Stomach smooth muscle (tissue), 2 donors: ENCODE data around the gene REEP3.

ENCODE experiments used
- H3K27ac ChIP-seq: one replicate; pipeline ENCODE4 v1.7.0; 2013; ENCODE audit warnings: mild to moderate bottlenecking, low read length, inconsistent platforms
- H3K27me3 ChIP-seq, 2 donors: one replicate each; pipeline ENCODE4 v1.7.0; 2013; ENCODE audit warnings: low read length in 2 of 2; ENCODE audit not compliant: insufficient read depth in 2 of 2, control insufficient read depth in 1 of 2
- H3K36me3 ChIP-seq, 2 donors: one replicate each; pipeline ENCODE4 v1.7.0; 2013; ENCODE audit warnings: low read length in 2 of 2; ENCODE audit not compliant: control insufficient read depth in 2 of 2, insufficient read depth in 2 of 2
- H3K4me1 ChIP-seq: one replicate; pipeline ENCODE4 v1.7.0; 2013; ENCODE audit warnings: low read length; ENCODE audit not compliant: control insufficient read depth, insufficient read depth
- H3K4me3 ChIP-seq, 2 donors: one replicate each; pipeline ENCODE4 v1.7.0; 2013; ENCODE audit warnings: low read length in 2 of 2
- H3K9ac ChIP-seq, 2 donors: one replicate each; pipeline ENCODE4 v1.7.0; 2013; ENCODE audit warnings: low read length in 2 of 2, mild to moderate bottlenecking in 1 of 2
- H3K9me3 ChIP-seq, 2 donors: one replicate each; pipeline ENCODE4 v1.7.0; 2013; ENCODE audit warnings: low read length in 2 of 2; ENCODE audit not compliant: control insufficient read depth in 2 of 2
- donor health status: healthy.
- donor health status: Pancreatic carcinoma.

Gene REEP3

DNA sequence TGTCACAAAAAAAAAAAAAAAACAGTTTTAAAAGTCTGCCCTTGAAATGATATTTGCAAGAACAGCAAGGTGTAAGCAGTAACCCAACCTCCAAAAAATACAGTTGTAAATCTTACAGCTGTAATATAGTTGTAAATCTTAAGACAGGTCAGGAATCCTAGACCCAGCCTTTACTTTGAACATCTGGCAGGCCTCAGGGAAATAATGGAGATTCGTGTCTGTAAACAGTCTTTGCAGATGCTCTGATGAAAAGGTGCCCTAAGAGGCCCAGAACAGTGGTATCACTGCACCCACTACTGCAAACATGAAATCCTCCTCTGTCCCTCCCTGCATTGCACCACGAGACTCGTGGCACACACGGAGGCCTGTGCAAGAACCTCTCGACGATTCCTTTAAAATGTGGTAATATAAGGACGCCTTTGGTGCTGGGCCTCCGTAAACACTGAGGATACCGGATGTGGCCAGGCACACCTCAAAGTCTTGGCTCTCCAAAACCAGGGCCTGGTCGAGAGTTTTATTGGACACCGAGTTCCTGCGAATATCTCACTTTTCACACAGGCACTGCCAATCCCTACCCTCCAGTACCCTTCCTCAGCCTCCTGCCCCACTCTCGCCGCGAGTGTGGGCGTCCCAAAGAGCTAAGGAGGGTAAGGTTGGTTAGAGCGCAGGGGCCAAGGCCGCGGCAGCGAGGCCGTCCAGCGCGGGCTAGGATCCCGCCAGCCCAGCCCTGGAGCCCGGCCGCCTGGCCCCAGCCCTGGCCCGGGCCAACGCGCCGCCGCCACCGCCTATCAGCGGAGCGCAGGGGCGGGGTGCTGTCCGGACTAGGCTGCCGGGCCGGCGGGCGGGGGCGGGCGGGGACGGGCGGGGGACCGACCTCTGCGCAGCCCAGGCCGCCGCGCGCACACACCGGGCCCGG lies at the start of gene REEP3:
Gene REEP3 (plus strand): TSS at position 902 of the 916 bp plus-strand sequence. CDS start 145 bp downstream, outside the sequence.
- H3K4me1 ChIP-seq: peaks cover 26% of the 10 kb centered on the region
- H3K27me3 ChIP-seq: no peaks in the 10 kb centered on the region

DNA sequence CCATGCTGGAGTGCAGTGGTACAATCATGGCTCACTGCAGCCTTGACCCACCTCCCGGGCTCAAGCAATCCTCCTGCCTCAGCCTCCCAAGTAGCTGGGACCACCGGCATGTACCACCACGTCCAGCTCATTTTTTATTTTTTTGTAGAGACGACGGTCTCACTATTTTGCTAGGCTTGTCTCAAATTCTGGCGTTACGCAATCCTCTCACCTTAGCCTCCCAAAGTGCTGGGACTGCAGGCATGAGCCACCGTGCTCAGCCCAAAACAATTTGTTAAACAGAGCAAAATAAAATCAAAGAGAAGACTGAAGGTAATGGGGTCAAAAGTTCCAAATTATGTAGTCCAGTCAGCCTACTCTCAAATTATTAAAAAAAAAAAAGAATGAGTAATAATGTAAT lies 46.7 kb upstream of the REEP3 start:
- Histone ChIP-seq H3K4me3 (no peak overlapping the region), H3K27ac (no peak overlapping the region), H3K36me3 (no peaks in the 10 kb centered on the region), H3K4me1 (no peaks in the 10 kb centered on the region), H3K9ac (no peak overlapping the region), H3K27me3 (no peaks in the 10 kb centered on the region), H3K9me3 (no peaks in the 10 kb centered on the region)

More for the DNA sequence above, at the start of gene REEP3:
- peak within 1 kb of the TSS; percentile 92 to 97 for H3K9ac ChIP-seq
- H3K9me3 ChIP-seq: no peaks in the 10 kb centered on the region
- H3K36me3 ChIP-seq: no peaks in the 10 kb centered on the region
- H3K4me3 ChIP-seq: peak within 1 kb of the TSS; percentile 86 to 97
- H3K27ac ChIP-seq: peak within 1 kb of the TSS; percentile 89

- Histone ChIP-seq H3K27me3 (no peaks in the 10 kb centered on the region), H3K36me3 (no peaks in the 10 kb centered on the region), H3K9me3 (no peaks in the 10 kb centered on the region), H3K27ac (no peak overlapping the region), H3K4me1 (no peaks in the 10 kb centered on the region), H3K4me3 (no peak overlapping the region), H3K9ac (no peak overlapping the region)
These were observed 43.3 kb upstream of the REEP3 start for GRCh38 chr10:63477927-63478326.

DNA sequence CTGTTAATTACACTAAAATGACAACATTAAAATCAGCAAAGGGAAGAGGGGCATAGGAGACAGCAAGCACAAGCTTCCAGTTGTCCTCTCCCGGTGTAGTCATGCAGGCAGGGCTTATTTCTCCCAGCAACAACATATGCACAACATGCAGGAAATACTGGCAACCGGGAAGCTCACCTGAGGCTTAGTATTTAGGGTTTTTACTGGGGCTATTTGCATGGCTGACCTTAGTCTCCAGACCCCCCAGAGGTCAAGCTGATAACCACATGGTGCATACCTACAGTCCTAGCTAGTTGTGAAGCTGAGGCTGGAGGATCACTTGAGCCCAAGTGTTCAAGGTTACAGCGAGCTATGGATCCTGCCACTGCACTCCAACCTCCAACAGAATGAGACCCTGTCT lies 42.6 kb upstream of the REEP3 start:
- Histone ChIP-seq H3K4me3 (no peak overlapping the region), H3K9ac (no peak overlapping the region), H3K9me3 (no peaks in the 10 kb centered on the region), H3K4me1 (no peaks in the 10 kb centered on the region), H3K27me3 (no peaks in the 10 kb centered on the region), H3K36me3 (no peaks in the 10 kb centered on the region), H3K27ac (no peak overlapping the region)

DNA sequence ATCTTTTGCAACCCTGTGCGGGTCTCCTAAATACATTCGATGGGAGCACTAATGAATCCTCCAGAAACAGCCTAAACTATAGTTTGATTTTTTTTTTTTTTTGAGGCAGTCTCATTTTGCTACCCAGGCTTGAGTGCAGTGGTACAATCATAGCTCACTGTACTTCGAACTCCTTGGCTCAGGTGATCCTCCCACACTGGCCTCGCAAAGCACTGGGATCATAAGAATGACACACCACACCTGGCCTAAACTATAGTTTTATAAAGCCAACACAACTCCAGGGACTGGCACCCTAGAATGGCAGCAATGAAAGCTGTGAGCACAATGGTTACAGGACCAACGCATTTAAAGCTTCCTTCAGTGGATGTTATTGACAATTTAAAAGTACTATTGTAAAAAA lies 41.0 kb upstream of the REEP3 start:
- Histone ChIP-seq H3K9me3 (no peaks in the 10 kb centered on the region), H3K27me3 (no peaks in the 10 kb centered on the region), H3K9ac (no peak overlapping the region), H3K4me1 (peaks cover under 1% of the 10 kb centered on the region), H3K36me3 (no peaks in the 10 kb centered on the region), H3K27ac (no peak overlapping the region), H3K4me3 (no peak overlapping the region)

DNA sequence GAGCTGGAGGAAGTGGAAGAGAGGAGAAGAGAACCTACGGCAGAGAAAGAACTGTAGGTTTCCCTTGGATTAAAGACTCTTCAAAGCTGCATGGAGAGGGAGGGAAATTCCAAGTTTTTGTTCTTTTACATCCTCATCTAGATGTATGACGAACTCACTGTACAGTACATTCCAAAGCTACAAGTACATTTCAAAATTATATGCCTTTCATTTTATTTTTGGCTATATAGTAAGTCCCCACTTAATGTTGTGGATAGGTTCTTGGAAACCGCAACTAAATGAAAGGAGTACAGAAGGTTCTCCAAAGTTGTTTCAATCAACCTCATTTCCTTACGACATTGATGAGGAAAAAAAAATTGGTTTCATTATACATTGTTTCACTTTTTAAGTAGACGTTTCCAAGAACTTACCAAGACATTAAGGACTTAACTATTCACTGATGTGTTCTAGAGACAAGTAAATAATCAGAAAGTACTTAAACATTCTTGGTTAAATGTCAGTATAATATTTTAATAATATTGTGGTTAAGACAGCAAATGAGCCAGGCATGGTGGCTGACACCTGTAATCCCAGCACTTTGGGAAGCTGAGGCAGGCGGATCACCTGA lies 39.3 kb upstream of the REEP3 start:
- Histone ChIP-seq H3K4me1 (peaks cover 4% of the 10 kb centered on the region), H3K27me3 (no peaks in the 10 kb centered on the region), H3K9me3 (no peaks in the 10 kb centered on the region), H3K4me3 (no peak overlapping the region), H3K27ac (no peak overlapping the region), H3K36me3 (no peaks in the 10 kb centered on the region), H3K9ac (no peak overlapping the region)

DNA sequence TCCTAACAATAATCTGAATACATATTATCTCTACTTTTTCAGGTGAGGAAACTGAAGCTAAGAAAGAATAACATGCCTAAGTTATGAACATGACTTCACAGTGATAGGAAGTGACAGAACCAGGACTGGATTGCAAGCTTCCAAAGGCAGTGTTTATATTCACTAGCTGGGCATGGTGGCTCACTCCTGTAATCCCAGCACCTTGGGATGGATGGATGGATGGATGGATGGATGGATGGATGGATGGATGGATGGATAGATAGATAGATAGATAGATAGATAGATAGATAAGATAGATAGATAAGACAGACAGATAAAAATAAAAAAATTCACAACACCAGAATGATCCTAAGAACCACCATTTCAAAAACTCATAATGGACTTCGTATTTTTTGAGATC lies 37.2 kb upstream of the REEP3 start:
- Histone ChIP-seq H3K27me3 (no peaks in the 10 kb centered on the region), H3K9me3 (no peaks in the 10 kb centered on the region), H3K36me3 (no peaks in the 10 kb centered on the region)

DNA sequence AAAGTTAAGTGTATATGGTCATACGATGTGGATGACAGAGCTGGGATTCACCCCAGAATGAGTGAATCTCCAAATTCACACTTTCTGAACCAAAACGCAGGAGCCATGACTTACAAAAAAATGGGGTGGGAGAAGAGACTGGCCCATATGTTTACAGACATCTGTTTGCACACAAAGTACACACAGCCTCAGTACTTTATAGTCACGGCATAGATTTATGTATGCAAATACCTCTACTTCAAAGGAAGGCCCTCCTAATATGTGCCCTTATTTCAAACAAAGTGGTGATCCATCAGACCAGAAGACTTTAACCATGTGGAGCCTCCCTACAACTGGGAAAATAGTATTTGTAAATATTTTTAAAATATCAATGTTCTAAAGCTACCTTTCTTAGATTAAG lies 33.2 kb upstream of the REEP3 start:
- H3K9ac ChIP-seq: no peak overlapping the region
- H3K4me3 ChIP-seq: no peak overlapping the region
- H3K9me3 ChIP-seq: no peaks in the 10 kb centered on the region
- H3K36me3 ChIP-seq: no peaks in the 10 kb centered on the region
- no peaks in the 10 kb centered on the region for H3K27me3 ChIP-seq
- no peak overlapping the region for H3K27ac ChIP-seq
- H3K4me1 ChIP-seq: peaks cover 13% of the 10 kb centered on the region

More for the DNA sequence above, 37.2 kb upstream of the REEP3 start:
- no peak overlapping the region for H3K27ac ChIP-seq
- H3K4me3 ChIP-seq: no peak overlapping the region
- no peak overlapping the region for H3K9ac ChIP-seq
- H3K4me1 ChIP-seq: peaks cover 8% of the 10 kb centered on the region

GRCh38 chr10:63489838-63490237 lies 31.4 kb upstream of the REEP3 start:
- Histone ChIP-seq H3K4me3 (no peak overlapping the region), H3K4me1 (peaks cover 13% of the 10 kb centered on the region), H3K36me3 (no peaks in the 10 kb centered on the region), H3K27ac (no peak overlapping the region), H3K9ac (no peak overlapping the region), H3K27me3 (no peaks in the 10 kb centered on the region), H3K9me3 (no peaks in the 10 kb centered on the region)

DNA sequence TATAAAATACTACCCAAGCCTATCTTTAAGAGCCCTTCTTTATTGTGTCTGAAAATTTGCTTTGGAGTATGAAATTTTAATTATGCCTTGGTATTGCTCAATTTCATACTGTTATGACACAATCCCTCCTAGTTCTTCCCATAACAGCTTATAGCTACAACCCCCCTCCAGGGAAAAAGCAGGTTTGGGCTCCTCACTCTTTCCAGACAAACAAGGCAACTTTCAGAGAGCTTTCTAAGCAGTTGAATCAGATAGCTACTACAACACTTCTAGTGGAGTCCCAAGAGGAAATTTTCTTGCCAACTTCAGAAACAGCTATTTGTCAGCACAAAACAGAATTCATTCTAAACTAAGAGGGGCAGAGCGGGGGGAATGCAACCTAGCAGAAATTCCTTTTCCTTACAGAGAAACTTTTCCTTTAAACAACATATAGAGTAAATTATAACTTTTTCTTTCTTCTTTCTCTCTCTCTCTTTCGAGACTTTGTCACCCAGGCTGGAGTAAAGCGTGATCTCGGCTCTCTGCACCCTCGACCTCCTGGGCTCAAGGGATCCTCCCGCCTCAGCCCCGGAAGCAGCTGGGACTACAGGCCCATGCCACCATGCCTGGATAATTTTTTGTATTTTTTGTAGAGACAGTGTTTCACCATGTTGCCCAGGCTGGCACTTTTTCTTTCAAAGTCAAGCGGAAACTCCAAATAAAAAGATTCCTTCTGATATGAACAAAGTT lies 29.4 kb upstream of the REEP3 start:
- H3K27me3 ChIP-seq: no peaks in the 10 kb centered on the region
- no peak overlapping the region for H3K9ac ChIP-seq
- H3K36me3 ChIP-seq: no peaks in the 10 kb centered on the region
- H3K4me3 ChIP-seq: no peak overlapping the region
- H3K9me3 ChIP-seq: no peaks in the 10 kb centered on the region
- no peak overlapping the region for H3K27ac ChIP-seq
- H3K4me1 ChIP-seq: peaks cover 9% of the 10 kb centered on the region
